ENCODE results near the gene CLDN1. TPM values are rescaled to one million over a fixed set of nuclear protein-coding genes. Genes with fewer than 3 reads are reported as not detected.

The CLDN1 gene
- total and polyA plus RNA-seq, 8 donors = 20.6 to 107 (median 29.5) TPM

GRCh38 chr3:190368881-190369280 is 46.6 kb upstream of the CLDN1 start:
- no peaks in the 10 kb centered on the region for H3K36me3 ChIP-seq
- peak overlapping the region in 2 of 4 donors; percentile 39 to 63 for H3K27ac ChIP-seq
- DNase-seq (no peak), ATAC-seq (no peak), FAIRE-seq (no peak)
- intact Hi-C loops (cut with DNase I) = no loop called here
- no peak for TF ChIP-seq CTCF (IDR thresholded peaks at IDR 0.05)
- H3K4me3 ChIP-seq = no peak overlapping the region
- H3K9me3 ChIP-seq = no peaks in the 10 kb centered on the region
- no peaks in the 10 kb centered on the region for H3K27me3 ChIP-seq
- no peaks in the 10 kb centered on the region for H3K4me1 ChIP-seq

- TF ChIP-seq CTCF (IDR thresholded peaks at IDR 0.05) = no peak
- Histone ChIP-seq H3K27ac (no peak overlapping the region), H3K4me3 (no peak overlapping the region), H3K4me1 (peaks cover 0 to 4% (median 0%) of the 10 kb centered on the region in 3 donors), H3K36me3 (no peaks in the 10 kb centered on the region), H3K27me3 (no peaks in the 10 kb centered on the region), H3K9me3 (no peaks in the 10 kb centered on the region)
- DNase-seq (no peak), ATAC-seq (peak in 1 of 4 donors; percentile 22), FAIRE-seq (no peak)
- WGBS, 2 donors = 44 to 70% methylated on average over 2 of the region's 2 CpGs
- intact Hi-C loops (cut with DNase I) = no loop called here
These were observed 43.9 kb upstream of the CLDN1 start for GRCh38 chr3:190366133-190366532.

- ATAC-seq (no peak), DNase-seq (no peak), FAIRE-seq (no peak)
- TF ChIP-seq CTCF (IDR thresholded peaks at IDR 0.05) = no peak
- Histone ChIP-seq H3K4me1 (peaks cover 0 to 4% (median 0%) of the 10 kb centered on the region in 3 donors), H3K27me3 (no peaks in the 10 kb centered on the region), H3K4me3 (no peak overlapping the region), H3K36me3 (no peaks in the 10 kb centered on the region), H3K9me3 (no peaks in the 10 kb centered on the region), H3K27ac (no peak overlapping the region)
- intact Hi-C loops (cut with DNase I) = no loop called here
- 78 to 85% methylated on average over 9 of the region's 9 CpGs for WGBS, 2 donors
These were observed 40.0 kb upstream of the CLDN1 start for GRCh38 chr3:190362258-190362657.

- H3K27ac ChIP-seq = no peak overlapping the region
- FAIRE-seq (no peak), DNase-seq (no peak), ATAC-seq (peak in 3 of 4 donors; percentile 65 to 82 (median 75))
- no peak overlapping the region for H3K4me3 ChIP-seq
- no peaks in the 10 kb centered on the region for H3K36me3 ChIP-seq
- no peaks in the 10 kb centered on the region for H3K27me3 ChIP-seq
- no peak for TF ChIP-seq CTCF (IDR thresholded peaks at IDR 0.05)
- whole genome bisulfite sequencing, 2 donors = 31 to 35% methylated on average over 1 of the region's 1 CpG
- no peaks in the 10 kb centered on the region for H3K9me3 ChIP-seq
- H3K4me1 ChIP-seq = peaks cover 0 to 4% (median 0%) of the 10 kb centered on the region in 3 donors
- intact Hi-C loops (cut with DNase I) = no loop called here
These were observed 39.5 kb upstream of the CLDN1 start for GRCh38 chr3:190361791-190362190.

GRCh38 chr3:190360228-190360627 is 38.0 kb upstream of the CLDN1 start:
- no peak for DNase-seq

More at GRCh38 chr3:190360228-190360627, 38.0 kb upstream of the CLDN1 start:
- FAIRE-seq = no peak
- ATAC-seq = no peak
- no peak for TF ChIP-seq CTCF (IDR thresholded peaks at IDR 0.05)
- H3K4me3 ChIP-seq = no peak overlapping the region
- no peak overlapping the region for H3K27ac ChIP-seq
- intact Hi-C loops (cut with DNase I) = no loop called here
- H3K9me3 ChIP-seq = no peaks in the 10 kb centered on the region
- H3K4me1 ChIP-seq = peaks cover 0 to 4% (median 0%) of the 10 kb centered on the region in 3 donors
- WGBS, 2 donors = 92 to 96% methylated on average over 2 of the region's 2 CpGs
- H3K27me3 ChIP-seq = no peaks in the 10 kb centered on the region
- H3K36me3 ChIP-seq = no peaks in the 10 kb centered on the region
